GM10847 (cell line): Measurements from ENCODE around the gene PGAP1.

Experiments used
- POLR2A ChIP-seq: IDR thresholded peaks from 2 replicates; pipeline ENCODE4 v1.6.1; 2011; ENCODE audit not compliant: insufficient read length; ENCODE audit errors: extremely low read depth

Gene PGAP1

GRCh38 chr2:196926562-196927375, at the start of gene PGAP1:
PGAP1 (minus strand) TSS chr2:196926707; CDS start chr2:196926616, 91 bp downstream.
- TF ChIP-seq POLR2A, result peak; percentile 73

GRCh38 chr2:196974970-196975369, 48.5 kb upstream of the PGAP1 start:
- no peak for TF ChIP-seq POLR2A

GRCh38 chr2:196971574-196972279, 45.2 kb upstream of the PGAP1 start:
- no peak for TF ChIP-seq POLR2A

GRCh38 chr2:196970099-196970498, 43.6 kb upstream of the PGAP1 start:
- no peak for TF ChIP-seq POLR2A

- TF ChIP-seq POLR2A, result no peak
Measured at GRCh38 chr2:196968516-196968915, 42.0 kb upstream of the PGAP1 start.

- no peak for TF ChIP-seq POLR2A
Measured at GRCh38 chr2:196967775-196968174, 41.3 kb upstream of the PGAP1 start.

- TF ChIP-seq POLR2A, result no peak
Measured at GRCh38 chr2:196967116-196967515, 40.6 kb upstream of the PGAP1 start.

GRCh38 chr2:196966061-196966460, 39.6 kb upstream of the PGAP1 start:
- TF ChIP-seq POLR2A, result no peak

- no peak for TF ChIP-seq POLR2A
Measured at GRCh38 chr2:196965651-196966050, 39.1 kb upstream of the PGAP1 start.

- TF ChIP-seq POLR2A, result no peak
Measured at GRCh38 chr2:196963961-196964360, 37.5 kb upstream of the PGAP1 start.

- no peak for TF ChIP-seq POLR2A
Measured at GRCh38 chr2:196963043-196963442, 36.5 kb upstream of the PGAP1 start.

GRCh38 chr2:196962325-196962724, 35.8 kb upstream of the PGAP1 start:
- TF ChIP-seq POLR2A, result no peak

- no peak for TF ChIP-seq POLR2A
Measured at GRCh38 chr2:196961889-196962288, 35.4 kb upstream of the PGAP1 start.

GRCh38 chr2:196959734-196960338, 33.3 kb upstream of the PGAP1 start:
- no peak for TF ChIP-seq POLR2A

- no peak for TF ChIP-seq POLR2A
Measured at GRCh38 chr2:196959281-196959680, 32.8 kb upstream of the PGAP1 start.
